NCI-H82 (cell line): Measurements from ENCODE around the gene SPEG.
A peak's percentile ranks its signal among the peaks of the same experiment; 100 is the strongest.
"Not testable (repeated sequence)": the region's sequence is repeated elsewhere in the genome, so short reads cannot be mapped to it uniquely, and the experiment has no call there.

Experiments used
- DNase-seq: peaks from one replicate; lab custom pipeline; 2025; lab: John Stamatoyannopoulos, UW

Gene SPEG

DNA sequence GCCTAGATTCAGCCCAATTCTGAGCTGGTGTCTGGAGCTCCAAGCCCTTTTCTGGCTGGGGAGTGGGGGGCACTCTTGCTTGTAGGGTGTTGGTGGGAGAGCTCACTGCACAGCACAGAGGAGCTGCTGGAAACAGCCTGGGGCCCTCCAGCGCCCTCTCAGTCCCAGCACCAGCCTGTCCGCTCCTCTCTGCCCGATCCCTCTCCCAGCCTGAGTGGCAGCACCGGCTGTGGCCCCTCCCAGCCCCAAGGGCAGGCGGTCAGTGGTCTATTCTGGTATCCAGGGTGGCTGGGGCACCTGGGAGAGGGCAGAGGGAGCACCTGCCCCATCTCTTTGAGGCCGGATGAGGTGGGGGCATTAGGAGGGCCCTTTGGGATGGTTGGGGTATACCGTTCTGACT lies 29.7 kb upstream of the SPEG start:
- no peak for DNase-seq

GRCh38 chr2:219405451-219405850 lies 29.2 kb upstream of the SPEG start:
- no peak for DNase-seq

DNA sequence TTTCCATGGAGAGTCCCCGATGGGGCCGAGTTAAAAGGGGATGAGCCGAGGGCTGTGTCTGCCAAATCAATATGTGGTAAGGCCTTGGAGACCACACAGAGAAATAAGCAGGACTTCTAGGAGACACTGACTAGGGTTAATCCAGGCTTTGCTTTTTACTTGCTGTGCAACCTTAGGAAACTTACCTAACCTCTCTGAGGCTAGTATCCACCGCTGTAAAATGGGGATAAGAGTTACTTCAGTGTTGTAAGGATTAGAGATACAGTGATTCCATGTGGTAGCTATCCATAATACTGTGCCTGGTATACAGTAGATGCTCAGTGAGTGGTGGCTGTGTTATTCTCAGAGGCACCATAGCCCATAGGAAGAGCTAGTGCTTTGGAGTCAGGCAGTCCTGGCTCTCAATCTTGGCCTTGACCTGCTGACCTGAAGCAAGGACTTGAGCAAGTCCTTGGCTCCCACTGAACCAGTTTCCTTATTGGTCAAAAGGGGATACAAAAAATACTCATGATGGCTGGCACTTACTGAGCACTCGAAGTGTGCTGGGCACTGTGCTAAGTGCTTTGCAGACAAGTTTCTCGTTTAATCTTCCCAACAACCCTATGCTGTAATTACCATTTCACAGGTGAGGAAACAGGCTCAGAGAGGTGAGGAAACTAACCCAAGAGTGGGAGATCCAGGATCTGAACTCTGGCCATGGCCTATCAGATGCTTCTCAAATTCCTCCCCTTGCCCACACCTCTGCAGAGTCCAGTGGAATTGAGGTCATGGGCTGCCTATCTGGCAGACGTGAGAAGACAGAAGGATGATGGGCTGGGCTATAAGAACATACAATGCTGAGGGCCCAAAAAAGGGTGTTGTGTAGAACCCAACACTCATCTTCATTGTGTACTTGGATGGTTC lies 28.4 kb upstream of the SPEG start:
- DNase-seq, result no peak

DNA sequence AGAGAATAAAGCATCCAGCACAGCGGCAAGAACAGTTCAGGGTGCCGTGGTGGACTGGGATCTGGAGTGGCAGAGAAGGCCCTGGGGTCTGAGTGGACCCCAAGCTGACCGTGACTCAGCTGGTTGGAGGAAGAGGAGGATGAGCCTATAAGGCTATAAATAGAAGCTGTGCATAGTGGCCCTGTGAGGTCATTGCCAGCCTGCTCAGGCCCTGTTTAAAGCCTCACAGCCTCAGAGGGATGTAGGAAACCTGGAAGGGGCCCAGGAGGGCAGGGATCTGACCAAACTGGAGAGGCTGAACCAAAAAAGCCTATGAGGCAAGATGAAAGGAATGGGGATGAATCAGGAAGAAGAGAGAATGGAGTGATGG lies 27.8 kb upstream of the SPEG start:
- no peak for DNase-seq

DNA sequence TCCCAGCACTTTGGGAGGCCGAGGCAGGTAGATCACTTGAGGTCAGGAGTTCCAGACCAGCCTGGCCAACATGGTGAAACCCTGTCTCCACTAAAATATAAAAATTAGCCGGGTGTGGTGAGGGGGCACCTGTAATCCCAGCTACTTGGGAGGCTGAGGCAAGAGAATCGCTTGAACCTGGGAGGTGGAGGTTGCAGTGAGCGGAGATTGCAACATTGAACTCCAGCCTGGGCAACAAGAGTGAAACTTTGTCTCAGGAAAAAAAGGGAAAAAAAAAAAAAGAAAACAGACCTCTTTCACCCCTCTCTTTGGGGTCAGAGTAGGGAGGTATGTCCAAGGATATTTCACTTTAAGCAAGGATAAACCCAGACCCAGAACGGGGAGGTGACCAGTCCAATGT lies 27.3 kb upstream of the SPEG start:
- not testable (repeated sequence) for DNase-seq

DNA sequence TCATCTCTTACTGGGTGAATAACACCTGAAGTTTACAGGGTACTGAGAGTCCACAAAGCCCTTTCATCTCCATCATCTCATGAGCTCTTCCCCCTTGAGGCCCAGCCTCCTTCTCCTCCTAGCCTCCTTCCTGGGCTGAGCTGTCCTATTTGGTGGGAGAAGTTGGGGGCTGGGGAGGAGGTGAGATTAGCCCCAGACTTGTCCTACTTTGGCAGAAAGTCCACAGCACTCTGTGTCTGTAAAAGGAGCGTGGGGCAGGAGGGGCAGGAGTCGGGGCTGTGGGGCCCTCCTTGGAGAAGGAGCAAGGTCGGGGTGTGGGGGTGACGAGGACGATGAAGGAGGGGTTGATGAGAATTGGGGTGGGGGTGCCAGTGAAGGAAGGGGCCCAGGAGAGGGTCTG lies 26.4 kb upstream of the SPEG start:
- DNase-seq, result no peak

GRCh38 chr2:219408631-219409030 lies 26.0 kb upstream of the SPEG start:
- DNase-seq, result no peak

GRCh38 chr2:219409619-219410018 lies 25.0 kb upstream of the SPEG start:
- DNase-seq, result no peak

DNA sequence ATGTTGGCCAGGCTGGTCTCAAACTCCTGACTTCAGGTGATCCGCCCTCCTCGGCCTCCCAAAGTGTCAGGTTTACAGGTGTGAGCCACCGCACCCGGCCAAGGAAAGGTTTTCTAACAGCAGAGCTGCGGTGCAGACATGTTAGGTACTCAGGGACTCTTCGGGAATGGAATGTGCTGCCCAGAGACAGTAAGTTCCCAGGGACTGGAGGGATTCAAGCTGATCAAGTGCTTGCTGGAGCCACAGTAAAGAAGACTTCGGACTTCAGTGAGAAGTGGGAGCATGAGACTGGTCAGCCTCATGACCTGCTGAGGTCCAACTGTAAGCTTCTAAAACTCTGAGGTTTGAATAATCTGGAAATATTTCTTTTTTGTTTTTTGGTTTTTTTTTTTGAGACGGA lies 24.3 kb upstream of the SPEG start:
- no peak for DNase-seq

DNA sequence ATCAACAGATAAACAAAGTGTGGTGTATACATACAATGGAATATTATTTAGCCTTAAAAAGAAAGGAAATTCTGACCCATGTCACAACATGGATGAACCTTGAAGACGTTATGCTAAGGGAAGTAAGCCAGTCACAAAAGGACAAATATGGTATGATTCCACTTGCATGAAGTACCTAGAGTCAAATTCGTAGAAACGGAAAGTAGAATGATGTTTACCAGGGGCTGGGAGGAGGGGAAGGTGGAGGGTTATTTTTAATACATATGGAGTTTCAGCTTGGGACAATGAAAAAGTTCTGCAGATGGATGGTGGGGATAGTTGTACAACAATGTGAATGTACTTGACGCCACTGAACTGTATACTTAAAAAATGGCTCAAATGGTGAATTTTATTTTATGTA lies 19.8 kb upstream of the SPEG start:
- no peak for DNase-seq

DNA sequence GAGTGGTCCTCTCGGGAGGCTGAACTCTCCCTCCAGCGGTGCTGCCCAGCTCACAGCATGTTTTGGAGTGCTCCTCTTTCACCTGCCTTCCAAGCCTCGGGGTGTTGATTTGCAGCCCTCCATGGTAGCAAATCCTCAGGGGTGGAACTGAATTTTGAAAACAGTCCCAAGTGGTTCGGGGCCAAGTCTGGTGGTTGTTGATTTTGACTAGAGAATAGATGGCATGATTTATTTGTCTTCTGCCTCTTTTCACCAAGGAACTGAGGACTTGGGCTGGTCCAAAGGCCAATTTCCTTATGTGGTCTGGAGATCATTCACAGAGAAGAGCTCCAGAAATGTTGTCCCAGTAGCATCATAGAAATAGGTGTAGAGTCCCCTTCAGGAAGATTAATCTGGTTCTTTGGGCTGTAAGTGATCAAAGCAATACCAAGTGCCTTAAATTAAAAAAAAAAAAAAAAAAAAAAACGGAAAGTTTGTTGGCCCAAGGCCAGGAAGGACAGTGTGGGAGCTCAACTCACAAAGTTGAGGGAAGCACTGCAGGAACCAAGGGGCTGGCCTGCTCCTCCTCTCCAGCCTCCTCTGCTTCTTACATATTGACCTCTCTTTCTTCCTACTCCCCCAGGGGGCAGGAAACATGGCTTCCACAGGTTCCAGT lies 18.9 kb upstream of the SPEG start:
- no peak for DNase-seq

GRCh38 chr2:219416235-219416602 lies 18.4 kb upstream of the SPEG start:
- DNase-seq, result no peak

- no peak for DNase-seq
Measured at GRCh38 chr2:219416938-219417337, 17.7 kb upstream of the SPEG start.

GRCh38 chr2:219417374-219417773 lies 17.3 kb upstream of the SPEG start:
- DNase-seq, result no peak

DNA sequence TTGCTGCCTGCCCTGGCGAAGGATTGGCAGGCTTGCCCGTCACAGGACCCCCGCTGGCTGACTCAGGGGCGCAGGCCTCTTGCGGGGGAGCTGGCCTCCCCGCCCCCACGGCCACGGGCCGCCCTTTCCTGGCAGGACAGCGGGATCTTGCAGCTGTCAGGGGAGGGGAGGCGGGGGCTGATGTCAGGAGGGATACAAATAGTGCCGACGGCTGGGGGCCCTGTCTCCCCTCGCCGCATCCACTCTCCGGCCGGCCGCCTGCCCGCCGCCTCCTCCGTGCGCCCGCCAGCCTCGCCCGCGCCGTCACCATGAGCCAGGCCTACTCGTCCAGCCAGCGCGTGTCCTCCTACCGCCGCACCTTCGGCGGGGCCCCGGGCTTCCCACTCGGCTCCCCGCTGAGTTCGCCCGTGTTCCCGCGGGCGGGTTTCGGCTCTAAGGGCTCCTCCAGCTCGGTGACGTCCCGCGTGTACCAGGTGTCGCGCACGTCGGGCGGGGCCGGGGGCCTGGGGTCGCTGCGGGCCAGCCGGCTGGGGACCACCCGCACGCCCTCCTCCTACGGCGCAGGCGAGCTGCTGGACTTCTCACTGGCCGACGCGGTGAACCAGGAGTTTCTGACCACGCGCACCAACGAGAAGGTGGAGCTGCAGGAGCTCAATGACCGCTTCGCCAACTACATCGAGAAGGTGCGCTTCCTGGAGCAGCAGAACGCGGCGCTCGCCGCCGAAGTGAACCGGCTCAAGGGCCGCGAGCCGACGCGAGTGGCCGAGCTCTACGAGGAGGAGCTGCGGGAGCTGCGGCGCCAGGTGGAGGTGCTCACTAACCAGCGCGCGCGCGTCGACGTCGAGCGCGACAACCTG lies 16.3 kb upstream of the SPEG start, which contains the start of gene DES:
Gene DES (plus strand): TSS at position 223 of the 857 bp plus-strand sequence. CDS start 86 bp downstream, at position 309.
- no peak for DNase-seq

DNA sequence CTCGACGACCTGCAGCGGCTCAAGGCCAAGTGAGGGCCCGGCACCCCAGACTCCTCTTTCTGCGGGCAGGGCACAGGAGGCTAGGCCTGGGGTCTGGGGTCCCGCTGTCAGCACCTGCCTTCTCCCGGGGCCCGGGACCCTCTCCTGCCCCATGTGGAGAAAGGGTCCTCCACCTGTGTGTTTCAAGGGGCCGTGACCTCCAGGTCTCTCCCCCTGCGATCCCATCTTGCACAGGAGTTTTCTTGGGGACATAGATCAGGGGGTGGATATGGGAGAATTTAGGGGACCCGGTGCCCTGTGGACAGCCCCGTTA lies 15.7 kb upstream of the SPEG start:
- no peak for DNase-seq

DNA sequence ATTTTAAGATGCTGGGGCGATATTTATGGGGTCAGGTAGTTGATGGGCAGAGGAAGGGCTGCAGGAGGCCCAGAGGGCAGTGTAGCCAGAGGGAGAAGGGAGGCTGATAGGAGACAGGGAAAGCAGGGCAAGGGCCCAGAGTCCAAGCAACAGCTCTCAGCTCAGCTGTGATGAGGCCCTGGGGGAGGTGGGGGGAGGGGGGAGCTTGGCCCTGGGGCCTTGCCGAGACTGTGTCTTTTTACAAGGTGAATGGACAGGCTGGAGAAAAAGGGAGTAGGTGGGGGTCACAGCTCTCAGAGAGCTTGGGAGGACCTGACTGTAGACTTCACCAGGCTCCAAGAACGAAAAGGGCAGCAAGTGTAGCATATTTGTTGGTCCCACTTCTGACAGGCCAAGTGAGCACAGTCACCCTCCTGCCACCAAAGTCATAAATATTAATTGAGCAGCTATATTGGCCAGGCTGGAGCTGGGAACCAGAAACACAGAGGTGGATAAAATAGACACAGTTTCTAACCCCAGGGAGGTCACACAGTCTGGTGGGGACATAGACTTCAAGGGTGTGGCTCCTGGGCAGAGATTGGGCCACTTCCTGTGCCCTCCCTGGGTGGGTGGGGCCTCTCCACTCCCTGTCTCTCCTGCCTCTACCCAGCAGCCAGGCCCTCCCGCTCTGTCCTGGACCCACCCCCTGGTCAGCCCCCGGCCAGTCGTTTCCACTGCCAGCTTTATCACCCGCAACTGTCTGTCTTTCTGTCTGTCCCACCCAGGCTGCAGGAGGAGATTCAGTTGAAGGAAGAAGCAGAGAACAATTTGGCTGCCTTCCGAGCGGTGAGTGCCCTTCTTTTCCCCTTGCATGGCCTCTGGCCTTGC lies 15.1 kb upstream of the SPEG start:
- DNase-seq, result no peak

GRCh38 chr2:219420687-219421086 lies 14.0 kb upstream of the SPEG start:
- no peak for DNase-seq

DNA sequence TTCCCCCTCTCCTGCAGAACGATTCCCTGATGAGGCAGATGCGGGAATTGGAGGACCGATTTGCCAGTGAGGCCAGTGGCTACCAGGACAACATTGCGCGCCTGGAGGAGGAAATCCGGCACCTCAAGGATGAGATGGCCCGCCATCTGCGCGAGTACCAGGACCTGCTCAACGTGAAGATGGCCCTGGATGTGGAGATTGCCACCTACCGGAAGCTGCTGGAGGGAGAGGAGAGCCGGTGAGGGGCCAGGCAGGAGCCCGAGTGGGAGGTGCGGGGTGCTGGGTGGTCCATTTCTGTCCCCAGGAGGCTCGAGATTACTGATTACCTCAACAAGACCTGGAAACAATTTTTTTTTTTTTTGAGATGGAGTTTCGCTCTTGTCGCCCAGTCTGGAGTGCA lies 13.3 kb upstream of the SPEG start:
- no peak for DNase-seq

DNA sequence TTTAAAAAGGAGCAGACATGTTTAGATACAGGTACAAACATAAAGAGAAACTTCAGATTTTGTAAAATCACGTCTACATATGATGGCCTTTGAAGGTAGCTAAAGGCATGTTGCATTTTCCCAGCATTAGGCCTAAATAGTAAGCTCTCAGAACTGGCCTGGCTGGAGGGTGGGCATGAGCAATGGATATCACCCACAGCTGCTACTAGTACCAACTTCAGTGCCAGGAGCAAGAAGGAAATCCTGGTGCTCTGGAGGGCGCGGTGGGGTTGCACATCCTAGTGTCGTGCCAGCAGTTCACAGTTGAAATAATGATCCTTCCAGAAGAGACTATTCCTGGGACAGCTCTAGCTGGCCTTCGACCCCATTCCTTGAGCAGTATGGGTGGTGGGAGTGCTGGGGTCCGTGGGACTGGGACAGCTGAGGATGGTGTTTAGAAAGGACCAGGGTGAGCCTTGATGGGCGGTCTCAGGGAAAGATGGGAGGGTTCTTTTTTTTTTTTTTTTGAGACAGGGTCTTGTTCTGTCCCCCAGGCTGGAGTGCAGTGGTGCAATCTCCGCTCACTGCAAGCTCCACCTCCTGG lies 11.6 kb upstream of the SPEG start:
- no peak for DNase-seq

DNA sequence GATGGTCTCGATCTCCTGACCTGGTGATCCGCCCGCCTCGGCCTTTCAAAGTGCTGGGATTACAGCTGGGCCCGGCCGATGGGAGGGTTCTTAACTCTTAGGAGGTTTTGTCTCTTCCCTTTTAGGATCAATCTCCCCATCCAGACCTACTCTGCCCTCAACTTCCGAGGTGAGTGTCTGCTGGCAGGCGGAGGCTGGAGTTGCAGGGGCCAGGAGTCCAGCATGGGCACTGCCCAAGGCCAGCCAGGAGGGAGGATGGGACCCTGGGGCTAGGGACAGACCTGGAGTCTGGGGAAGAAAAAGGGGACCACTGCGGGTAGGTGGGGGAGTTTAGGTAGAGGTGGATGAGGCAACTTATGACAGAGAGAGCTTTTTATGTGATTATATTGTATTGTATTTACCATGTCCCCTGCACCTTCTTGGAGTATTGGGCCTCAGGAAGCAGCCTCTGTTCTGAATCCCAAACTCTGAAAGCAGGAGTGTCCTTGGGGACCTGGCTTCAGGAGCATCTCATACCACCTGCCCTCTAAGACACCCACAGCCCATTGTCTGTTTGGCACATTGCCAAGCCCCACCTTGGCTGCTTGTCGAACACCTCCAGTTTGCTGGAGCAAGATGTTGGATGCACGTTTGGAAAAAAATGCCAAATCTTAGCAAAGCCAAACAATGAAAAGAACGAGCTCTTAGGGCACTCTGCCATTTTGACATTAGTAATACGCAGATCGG lies 10.8 kb upstream of the SPEG start:
- peak; percentile 27 for DNase-seq
